Measurements from ENCODE around the gene PPM1N.

- no peak for TF ChIP-seq CTCF (conservative IDR thresholded peaks at IDR 0.05 in 1 of 2, IDR thresholded peaks at IDR 0.05 in 1 of 2; ENCODE audit: low read depth in 1 of 2, low read length in 2 of 2)
- no peak for TF ChIP-seq EZH2 (IDR thresholded peaks at IDR 0.05; ENCODE audit: low read length, missing control alignments)
Observed at GRCh38 chr19:45539459-45539858, 41.2 kb downstream of the PPM1N start.
